Neuronal stem cell (in vitro differentiated cells): Measurements from ENCODE around the gene GRAP.

Source experiments
- DNase-seq: peaks from one replicate; pipeline ENCODE4 v3.0.0-alpha.2; 2013; ENCODE audit warnings: low spot score
- H2AFZ ChIP-seq: one replicate; pipeline ENCODE4 v1.6.1; 2013; ENCODE audit warnings: mild to moderate bottlenecking, low read length, inconsistent platforms
- H2AK5ac ChIP-seq: 2 replicates; pipeline ENCODE4 v1.6.1; 2013; ENCODE audit warnings: low read depth, mild to moderate bottlenecking, inconsistent platforms, low read length, moderate library complexity, mixed read lengths
- H2BK120ac ChIP-seq: 2 replicates; pipeline ENCODE4 v1.6.1; 2013; ENCODE audit warnings: low read depth, mild to moderate bottlenecking, inconsistent platforms, low read length, moderate library complexity, mixed read lengths
- H2BK12ac ChIP-seq: one replicate; pipeline ENCODE4 v1.6.1; 2013; ENCODE audit warnings: low read length, inconsistent platforms
- H2BK15ac ChIP-seq: 2 replicates; pipeline ENCODE4 v1.6.1; 2013; ENCODE audit warnings: mild to moderate bottlenecking, low read length, inconsistent platforms, mixed read lengths
- H2BK5ac ChIP-seq: one replicate; pipeline ENCODE4 v1.6.1; 2013; ENCODE audit warnings: inconsistent platforms, mild to moderate bottlenecking, low read length, moderate library complexity
- H3K14ac ChIP-seq: one replicate; pipeline ENCODE4 v1.6.1; 2013; ENCODE audit warnings: low read length, inconsistent platforms
- H3K18ac ChIP-seq: 2 replicates; pipeline ENCODE4 v1.6.1; 2013; ENCODE audit warnings: low read length, inconsistent platforms
- H3K23ac ChIP-seq: 2 replicates; pipeline ENCODE4 v1.6.1; 2013; ENCODE audit warnings: low read depth, mild to moderate bottlenecking, mixed read lengths, low read length, inconsistent platforms; ENCODE audit not compliant: poor library complexity
- H3K27ac ChIP-seq: replicated peaks from 3 replicates; pipeline ENCODE4 v1.5.1; 2013; ENCODE audit warnings: low read length, inconsistent platforms
- H3K27me3 ChIP-seq, 3 experiments: 2 replicates each; pipeline ENCODE4 v1.6.1; 2013; ENCODE audit warnings: low read length in 3 of 3, mild to moderate bottlenecking in 2 of 3, inconsistent platforms in 1 of 3, low read depth in 1 of 3, mixed read lengths in 1 of 3, moderate library complexity in 1 of 3; ENCODE audit not compliant: control insufficient read depth in 3 of 3, insufficient read depth in 3 of 3
- H3K36me3 ChIP-seq, 2 donors: replicated peaks in 1 of 2; 2 replicates each; pipeline ENCODE4 v1.6.1; 2013; ENCODE audit warnings: low read length in 2 of 2; ENCODE audit not compliant: control insufficient read depth in 2 of 2, insufficient read depth in 2 of 2
- H3K4ac ChIP-seq: 2 replicates; pipeline ENCODE4 v1.6.1; 2013; ENCODE audit warnings: inconsistent platforms, mild to moderate bottlenecking, low read length, moderate library complexity
- H3K4me1 ChIP-seq, 2 donors: 1 replicate in 1 of 2; 2 replicates in 1 of 2; pipeline ENCODE4 v1.6.1; 2013; ENCODE audit warnings: low read length in 2 of 2, low read depth in 1 of 2; ENCODE audit not compliant: control insufficient read depth in 2 of 2, insufficient read depth in 1 of 2
- H3K4me2 ChIP-seq: one replicate; pipeline ENCODE4 v1.6.1; 2013; ENCODE audit warnings: mild to moderate bottlenecking, low read length, inconsistent platforms; ENCODE audit not compliant: insufficient read depth, poor library complexity, severe bottlenecking
- H3K4me3 ChIP-seq, 2 donors: 2 replicates each; pipeline ENCODE4 v1.5.1; 2013; ENCODE audit warnings: low read length in 2 of 2, mild to moderate bottlenecking in 2 of 2, inconsistent platforms in 1 of 2, moderate library complexity in 1 of 2
- H3K79me1 ChIP-seq: one replicate; pipeline ENCODE4 v1.6.1; 2013; ENCODE audit warnings: low read depth, mild to moderate bottlenecking, inconsistent platforms, low read length, moderate library complexity
- H3K9ac ChIP-seq: one replicate; pipeline ENCODE4 v1.6.1; 2013; ENCODE audit warnings: mild to moderate bottlenecking, low read depth, low read length, inconsistent platforms; ENCODE audit not compliant: poor library complexity
- H3K9me3 ChIP-seq, 2 donors: replicated peaks in 1 of 2; 2 replicates each; pipeline versions ENCODE3 to v1.6.1; 2013; ENCODE audit warnings: low read length in 2 of 2, mild to moderate bottlenecking in 2 of 2, inconsistent platforms in 1 of 2, low read depth in 1 of 2, mixed read lengths in 1 of 2, moderate library complexity in 1 of 2; ENCODE audit not compliant: control insufficient read depth in 2 of 2, insufficient read depth in 1 of 2
- H4K8ac ChIP-seq: one replicate; pipeline ENCODE4 v1.6.1; 2013; ENCODE audit warnings: low read depth, mild to moderate bottlenecking, inconsistent platforms, low read length, moderate library complexity
- H4K91ac ChIP-seq: one replicate; pipeline ENCODE4 v1.6.1; 2013; ENCODE audit warnings: low read length, low read depth, mild to moderate bottlenecking, inconsistent platforms; ENCODE audit not compliant: poor library complexity
- WGBS, 2 donors: extraction: QIAGEN DNeasy Blood & Tissue Kit; methylation state at CpG; one replicate each; pipeline ENCODE4 v1.1.7; 2013; ENCODE audit warnings: missing lambda C conversion rate in 2 of 2, mixed read lengths in 1 of 2; ENCODE audit not compliant: insufficient read length in 2 of 2, insufficient replicate concordance in 1 of 2; ENCODE audit errors: extremely low coverage in 2 of 2; 5-methylcytosine and 5-hydroxymethylcytosine counted together

The GRAP gene

GRCh38 chr17:19001907-19002590 lies 44.7 kb downstream of the GRAP start:
- no peak overlapping the region for H3K18ac ChIP-seq
- no peak overlapping the region for H4K8ac ChIP-seq
- H2BK120ac ChIP-seq, result no peak overlapping the region
- peaks cover 0 to 71% (median 0%) of the 10 kb centered on the region in 3 experiments for H3K27me3 ChIP-seq
- H2BK15ac ChIP-seq, result no peak overlapping the region
- WGBS, 2 donors, result no CpG with 5 or more reads among the region's 7 CpGs
- H3K4me2 ChIP-seq, result peak overlapping the region; percentile 12
- H3K4me1 ChIP-seq, result peaks cover 8 to 26% of the 10 kb centered on the region in 2 donors
- no peak overlapping the region for H2BK12ac ChIP-seq
- H3K36me3 ChIP-seq, result peaks cover 0 to 9% of the 10 kb centered on the region in 2 donors
- no peak overlapping the region for H2AFZ ChIP-seq
- peaks cover 16% of the 10 kb centered on the region for H3K79me1 ChIP-seq
- no peak for DNase-seq
- no peak overlapping the region for H2BK5ac ChIP-seq
- no peak overlapping the region for H3K27ac ChIP-seq
- H3K14ac ChIP-seq, result no peak overlapping the region
- no peak overlapping the region for H3K23ac ChIP-seq
- no peak overlapping the region for H3K4ac ChIP-seq
- no peak overlapping the region for H4K91ac ChIP-seq
- H3K9me3 ChIP-seq, result peaks cover 2 to 7% of the 10 kb centered on the region in 2 donors
- no peak overlapping the region for H3K4me3 ChIP-seq
- peak overlapping the region; percentile 10 for H2AK5ac ChIP-seq
- no peak overlapping the region for H3K9ac ChIP-seq

- H3K4ac ChIP-seq, result no peak overlapping the region
- H3K18ac ChIP-seq, result peak overlapping the region; percentile 42
- no peak overlapping the region for H2BK12ac ChIP-seq
- H2BK120ac ChIP-seq, result no peak overlapping the region
- H2BK5ac ChIP-seq, result no peak overlapping the region
- no peak for DNase-seq
- H3K79me1 ChIP-seq, result peaks cover 16% of the 10 kb centered on the region
- H2AK5ac ChIP-seq, result no peak overlapping the region
- no peak overlapping the region for H3K27ac ChIP-seq
- H2AFZ ChIP-seq, result peak overlapping the region; percentile 60
- H3K9me3 ChIP-seq, result peaks cover 0 to 2% of the 10 kb centered on the region in 2 donors
- no peak overlapping the region for H2BK15ac ChIP-seq
- peaks cover 0 to 13% of the 10 kb centered on the region in 2 donors for H3K36me3 ChIP-seq
- H3K9ac ChIP-seq, result peak overlapping the region; percentile 39
- H4K8ac ChIP-seq, result no peak overlapping the region
- no peak overlapping the region for H3K23ac ChIP-seq
- no peak overlapping the region for H3K14ac ChIP-seq
- H3K4me2 ChIP-seq, result no peak overlapping the region
- no CpG with 5 or more reads among the region's 17 CpGs for WGBS, 2 donors
- peaks cover 8 to 26% of the 10 kb centered on the region in 2 donors for H3K4me1 ChIP-seq
- no peak overlapping the region for H4K91ac ChIP-seq
- H3K4me3 ChIP-seq, result no peak overlapping the region
- peaks cover 0 to 62% (median 0%) of the 10 kb centered on the region in 3 experiments for H3K27me3 ChIP-seq
These were observed 46.0 kb downstream of the GRAP start for GRCh38 chr17:19000531-19001325.

GRCh38 chr17:18999911-19000310 lies 46.8 kb downstream of the GRAP start:
- no peak overlapping the region for H4K8ac ChIP-seq
- H2BK5ac ChIP-seq, result no peak overlapping the region
- no peak overlapping the region for H3K18ac ChIP-seq
- H3K4me1 ChIP-seq, result peaks cover 8 to 22% of the 10 kb centered on the region in 2 donors
- peaks cover 2 to 6% of the 10 kb centered on the region in 2 donors for H3K9me3 ChIP-seq
- no peak overlapping the region for H3K9ac ChIP-seq
- no peak overlapping the region for H3K4me3 ChIP-seq
- no peak overlapping the region for H4K91ac ChIP-seq
- no peak overlapping the region for H3K4ac ChIP-seq
- H3K27ac ChIP-seq, result no peak overlapping the region
- peak overlapping the region; percentile 1 for H2BK120ac ChIP-seq
- no peak overlapping the region for H3K14ac ChIP-seq
- no peak overlapping the region for H3K4me2 ChIP-seq
- H2BK15ac ChIP-seq, result no peak overlapping the region
- H2AFZ ChIP-seq, result no peak overlapping the region
- no peak overlapping the region for H2AK5ac ChIP-seq
- peaks cover 0 to 13% of the 10 kb centered on the region in 2 donors for H3K36me3 ChIP-seq
- no peak overlapping the region for H3K23ac ChIP-seq
- H2BK12ac ChIP-seq, result no peak overlapping the region
- no CpG with 5 or more reads among the region's 6 CpGs for WGBS, 2 donors
- peaks cover 0 to 54% (median 0%) of the 10 kb centered on the region in 3 experiments for H3K27me3 ChIP-seq
- DNase-seq, result no peak
- H3K79me1 ChIP-seq, result peaks cover 16% of the 10 kb centered on the region

GRCh38 chr17:18999394-18999793 lies 47.4 kb downstream of the GRAP start:
- H3K4ac ChIP-seq, result no peak overlapping the region
- H2BK5ac ChIP-seq, result no peak overlapping the region
- no peak overlapping the region for H4K91ac ChIP-seq
- H3K36me3 ChIP-seq, result peaks cover 0 to 13% of the 10 kb centered on the region in 2 donors
- no peak overlapping the region for H2BK12ac ChIP-seq
- H3K14ac ChIP-seq, result no peak overlapping the region
- peaks cover 8 to 20% of the 10 kb centered on the region in 2 donors for H3K4me1 ChIP-seq
- H3K4me2 ChIP-seq, result no peak overlapping the region
- H3K9ac ChIP-seq, result no peak overlapping the region
- no peak overlapping the region for H3K23ac ChIP-seq
- H2BK120ac ChIP-seq, result peak overlapping the region; percentile 1
- WGBS, 2 donors, result no CpG with 5 or more reads among the region's 8 CpGs
- H3K9me3 ChIP-seq, result peaks cover 2 to 9% of the 10 kb centered on the region in 2 donors
- no peak for DNase-seq
- no peak overlapping the region for H3K4me3 ChIP-seq
- H2BK15ac ChIP-seq, result no peak overlapping the region
- H3K18ac ChIP-seq, result no peak overlapping the region
- peaks cover 0 to 51% (median 0%) of the 10 kb centered on the region in 3 experiments for H3K27me3 ChIP-seq
- no peak overlapping the region for H3K27ac ChIP-seq
- no peak overlapping the region for H2AK5ac ChIP-seq
- no peak overlapping the region for H2AFZ ChIP-seq
- H4K8ac ChIP-seq, result no peak overlapping the region
- H3K79me1 ChIP-seq, result peaks cover 16% of the 10 kb centered on the region
